Measurements from ENCODE around the gene PPWD1.
"Not testable (repeated sequence)": the region's sequence is repeated elsewhere in the genome, so short reads cannot be mapped to it uniquely, and the experiment has no call there.

PPWD1 gene

DNA sequence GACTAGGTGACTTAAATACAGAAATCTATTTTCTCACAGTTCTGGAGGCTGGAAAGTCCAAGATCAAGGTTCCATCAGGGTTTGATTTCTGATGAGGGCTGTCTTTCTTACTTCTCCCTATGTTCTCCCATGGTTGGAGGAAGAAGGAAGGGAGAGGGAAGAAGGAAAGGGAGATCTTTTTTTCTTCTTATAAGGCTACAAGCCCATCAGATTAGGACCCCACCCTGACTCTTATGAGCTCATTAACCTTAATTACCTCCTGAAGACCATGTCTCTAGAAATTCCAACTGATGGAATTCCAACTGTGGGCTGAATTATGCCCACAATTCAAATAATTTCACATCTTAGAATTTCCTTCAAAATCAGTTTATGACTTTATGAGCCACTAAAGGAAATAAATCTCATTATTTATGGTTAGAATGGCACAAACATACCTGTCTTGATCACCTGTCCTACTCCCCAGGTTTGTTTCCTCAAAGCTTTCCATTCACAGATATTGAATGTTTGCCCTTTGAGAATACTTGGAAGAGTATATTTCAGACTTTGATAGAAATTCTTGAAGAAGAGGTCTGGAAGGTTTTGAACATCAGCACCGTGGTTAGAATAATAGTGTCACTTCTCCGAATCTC lies 7.6 kb downstream of the PPWD1 start:
- no peak overlapping the region for H3K27ac ChIP-seq
- TF ChIP-seq ZFX (IDR thresholded peaks at IDR 0.05; ENCODE audit: borderline replicate concordance): no peak
- TF ChIP-seq, protein P1, sequence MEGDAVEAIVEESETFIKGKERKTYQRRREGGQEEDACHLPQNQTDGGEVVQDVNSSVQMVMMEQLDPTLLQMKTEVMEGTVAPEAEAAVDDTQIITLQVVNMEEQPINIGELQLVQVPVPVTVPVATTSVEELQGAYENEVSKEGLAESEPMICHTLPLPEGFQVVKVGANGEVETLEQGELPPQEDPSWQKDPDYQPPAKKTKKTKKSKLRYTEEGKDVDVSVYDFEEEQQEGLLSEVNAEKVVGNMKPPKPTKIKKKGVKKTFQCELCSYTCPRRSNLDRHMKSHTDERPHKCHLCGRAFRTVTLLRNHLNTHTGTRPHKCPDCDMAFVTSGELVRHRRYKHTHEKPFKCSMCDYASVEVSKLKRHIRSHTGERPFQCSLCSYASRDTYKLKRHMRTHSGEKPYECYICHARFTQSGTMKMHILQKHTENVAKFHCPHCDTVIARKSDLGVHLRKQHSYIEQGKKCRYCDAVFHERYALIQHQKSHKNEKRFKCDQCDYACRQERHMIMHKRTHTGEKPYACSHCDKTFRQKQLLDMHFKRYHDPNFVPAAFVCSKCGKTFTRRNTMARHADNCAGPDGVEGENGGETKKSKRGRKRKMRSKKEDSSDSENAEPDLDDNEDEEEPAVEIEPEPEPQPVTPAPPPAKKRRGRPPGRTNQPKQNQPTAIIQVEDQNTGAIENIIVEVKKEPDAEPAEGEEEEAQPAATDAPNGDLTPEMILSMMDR (IDR thresholded peaks at IDR 0.05): no peak

DNA sequence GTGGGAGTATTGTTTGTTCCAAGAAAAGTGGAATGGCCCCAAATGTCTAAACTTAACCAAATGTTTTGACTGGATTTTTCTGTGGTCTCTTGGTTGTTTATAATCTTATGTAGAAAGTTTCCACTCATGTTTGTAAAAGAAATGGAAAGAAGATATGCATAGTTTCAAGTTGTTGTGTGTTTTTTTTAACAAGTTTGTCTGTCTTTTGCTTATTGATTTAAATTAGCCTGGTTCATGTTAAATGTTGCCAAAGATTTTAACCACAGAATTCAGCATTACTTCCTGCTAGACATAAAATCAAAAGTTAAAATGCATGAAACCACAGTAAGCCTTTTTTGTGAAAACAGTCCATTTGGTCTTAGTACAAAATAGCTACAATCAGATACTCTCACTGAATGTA lies 14.0 kb downstream of the PPWD1 start:
- no peak for TF ChIP-seq ZFX (IDR thresholded peaks at IDR 0.05; ENCODE audit: borderline replicate concordance)
- TF ChIP-seq, protein P1 (IDR thresholded peaks at IDR 0.05): no peak
- H3K27ac ChIP-seq: no peak overlapping the region

DNA sequence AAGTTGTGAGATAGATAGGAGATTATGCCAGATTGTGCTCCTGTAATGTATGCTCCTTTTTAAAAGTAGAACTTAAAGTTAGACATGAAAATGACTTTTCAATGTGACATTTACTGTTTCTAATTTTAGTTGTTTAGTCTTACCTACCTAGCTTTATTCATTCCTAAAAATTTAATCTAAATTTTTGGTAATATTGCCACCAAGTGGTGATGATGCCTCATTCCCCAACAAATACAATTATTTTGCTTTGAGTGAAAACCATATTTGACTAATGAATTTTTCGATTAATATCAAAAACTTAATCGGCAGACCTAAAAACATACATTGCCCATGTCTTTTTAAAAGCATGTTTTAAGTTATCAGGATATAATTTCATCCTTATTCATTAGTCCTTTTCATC lies 25.6 kb downstream of the PPWD1 start:
- no peak overlapping the region for H3K27ac ChIP-seq
- TF ChIP-seq, protein P1 (IDR thresholded peaks at IDR 0.05): no peak
- TF ChIP-seq ZFX (IDR thresholded peaks at IDR 0.05; ENCODE audit: borderline replicate concordance): no peak

DNA sequence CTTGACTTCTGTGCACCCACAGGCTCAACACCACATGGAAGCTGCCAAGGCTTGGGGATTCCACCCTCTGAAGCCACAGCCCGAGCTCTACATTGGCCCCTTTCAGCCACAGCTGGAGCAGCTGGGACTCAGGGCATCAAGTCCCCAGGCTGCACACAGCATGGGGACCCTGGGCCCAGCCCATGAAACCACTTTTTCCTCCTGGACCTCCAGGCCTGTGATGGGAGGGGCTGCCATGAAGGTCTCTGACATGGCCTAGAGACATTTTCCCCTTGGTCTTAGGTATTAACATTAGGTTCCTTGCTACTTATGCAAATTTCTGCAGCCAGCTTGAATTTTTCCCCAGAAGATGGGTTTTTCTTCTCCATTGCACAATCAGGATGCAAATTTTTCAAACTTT lies 38.7 kb downstream of the PPWD1 start:
- not testable (repeated sequence) for H3K27ac ChIP-seq

DNA sequence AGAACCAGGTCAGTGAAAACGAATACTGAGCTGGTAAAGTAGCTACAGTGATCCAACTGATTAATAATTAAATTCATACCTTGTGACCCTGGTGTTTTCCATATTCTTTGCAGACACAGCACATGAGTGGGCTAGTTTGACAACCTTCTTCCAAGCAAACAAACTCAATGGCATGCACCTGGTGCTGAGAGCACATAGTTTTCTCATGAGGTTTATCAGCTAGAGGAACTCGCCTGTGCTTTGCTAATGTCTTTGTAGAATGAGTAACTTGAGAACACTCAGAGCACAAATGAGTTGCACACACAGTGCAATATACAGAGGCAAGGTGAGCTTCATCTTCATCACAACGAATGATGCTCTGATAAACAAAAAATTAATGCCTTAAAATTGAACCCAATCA lies 48.4 kb downstream of the PPWD1 start:
- TF ChIP-seq ZFX (IDR thresholded peaks at IDR 0.05; ENCODE audit: borderline replicate concordance): no peak
- TF ChIP-seq, protein P1 (IDR thresholded peaks at IDR 0.05): no peak
- H3K27ac ChIP-seq: 0 out of 2 replicates have a peak overlapping the region, but pooled peaks have one; percentile 7

DNA sequence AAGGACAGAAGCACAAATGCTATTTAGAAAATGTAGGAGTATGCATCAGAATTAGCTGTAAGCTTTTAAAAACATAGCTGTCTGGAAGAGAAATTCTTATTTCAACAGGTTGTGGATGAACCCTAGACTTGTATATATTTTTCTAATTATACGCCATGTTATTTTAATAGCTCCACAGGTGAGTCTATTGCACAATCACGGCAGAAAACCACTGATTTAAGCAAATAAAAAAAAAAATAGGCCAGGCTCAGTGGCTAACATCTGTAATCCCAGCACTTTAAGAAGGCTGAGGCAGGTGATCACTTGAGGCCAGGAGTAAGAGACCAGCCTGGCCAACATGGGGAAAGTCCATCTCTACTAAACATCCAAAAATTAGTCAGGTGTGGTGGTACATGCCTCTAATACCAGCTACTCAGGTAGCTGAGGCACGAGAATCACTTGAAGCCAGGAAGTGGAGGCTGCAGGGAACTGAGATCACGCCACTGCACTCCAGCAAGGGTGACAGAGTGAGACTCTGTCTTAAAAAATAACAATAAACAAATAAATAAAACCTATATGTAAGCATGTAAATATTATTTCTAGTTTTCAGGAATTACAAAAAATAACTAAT lies 49.3 kb downstream of the PPWD1 start:
- TF ChIP-seq, protein P1 (IDR thresholded peaks at IDR 0.05): no peak
- TF ChIP-seq ZFX (IDR thresholded peaks at IDR 0.05; ENCODE audit: borderline replicate concordance): no peak
- H3K27ac ChIP-seq: no peak overlapping the region

DNA sequence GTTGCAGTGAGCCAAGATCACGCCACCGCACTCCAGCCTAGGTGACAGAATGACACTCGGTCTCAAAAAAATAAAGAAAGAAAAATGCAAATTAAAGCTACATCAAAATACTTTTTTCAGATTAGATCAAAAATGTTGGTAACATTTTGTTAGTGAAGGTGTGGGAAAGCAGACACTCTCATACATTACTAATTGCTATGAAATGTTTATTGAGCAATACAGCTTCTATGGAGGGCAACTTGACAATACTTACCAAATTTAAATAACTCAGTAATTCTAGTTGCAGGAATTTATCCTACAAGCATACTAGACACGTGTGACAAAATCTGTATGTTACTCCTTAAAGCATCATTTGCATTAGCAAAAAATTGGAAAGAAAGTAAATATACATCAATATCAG lies 56.9 kb downstream of the PPWD1 start:
- H3K27ac ChIP-seq: no peak overlapping the region
- no peak for TF ChIP-seq ZFX (IDR thresholded peaks at IDR 0.05; ENCODE audit: borderline replicate concordance)
- TF ChIP-seq, protein P1 (IDR thresholded peaks at IDR 0.05): no peak

DNA sequence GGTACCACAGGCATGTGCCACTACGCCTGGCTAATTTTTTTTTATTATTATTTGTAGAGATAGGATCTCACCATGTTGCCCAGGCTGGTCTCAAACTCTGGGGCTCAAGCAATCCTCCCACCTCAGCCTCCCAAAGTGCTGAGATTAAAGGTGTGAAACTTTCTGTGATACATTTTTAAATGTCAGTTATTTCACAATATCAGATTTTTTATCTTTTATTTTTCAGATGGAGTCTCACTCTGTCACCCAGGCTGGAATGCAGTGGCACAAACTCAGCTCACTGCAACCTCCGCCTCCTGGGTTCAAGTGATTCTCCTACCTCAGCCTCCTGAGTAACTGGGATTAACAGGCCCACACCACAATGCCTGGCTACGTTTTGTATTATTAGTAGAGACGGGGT lies 58.9 kb downstream of the PPWD1 start:
- H3K27ac ChIP-seq: not testable (repeated sequence)

Data from 22Rv1 (cell line).